Effector CD4-positive, alpha-beta T cell (primary cell): ENCODE data around the gene HSP90B1.

ENCODE experiments used
- DNase-seq: peaks from one replicate; pipeline ENCODE4 v3.0.0-alpha.2; 2020
- total RNA-seq: gene quantifications from one replicate; lab custom pipeline; 2026; lab: John Stamatoyannopoulos, UW

The HSP90B1 gene
- 432 reads per million, percentile 97 among the genes with 10 or more reads in this experiment for total RNA-seq

- peak; percentile 99 for DNase-seq
Measured at GRCh38 chr12:103930034-103930786, at the start of gene HSP90B1. Gene HSP90B1, plus strand, starts transcription at chr12:103930410. Its CDS starts 106 bp downstream, at chr12:103930516.

DNA sequence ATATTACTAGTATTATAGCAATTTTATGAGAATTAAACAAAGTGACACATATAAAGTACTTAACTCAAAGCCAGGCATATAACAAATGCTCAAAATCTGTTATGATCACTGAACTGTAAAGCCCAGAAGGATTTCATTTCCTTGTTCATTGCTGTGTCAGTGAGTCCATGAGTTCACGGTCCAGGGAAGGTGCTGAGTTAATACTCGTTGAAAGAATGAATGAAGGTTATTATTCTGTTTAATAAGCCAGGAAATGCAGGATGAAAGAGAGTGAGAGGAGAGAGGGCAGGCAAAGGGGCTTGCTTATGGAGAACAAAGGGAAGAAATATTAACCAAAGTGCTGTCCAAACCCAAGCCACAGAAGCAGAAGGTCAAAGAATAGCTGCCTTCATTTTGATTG, 48.9 kb upstream of the HSP90B1 start:
- DNase-seq: no peak

GRCh38 chr12:103882861-103883596, 47.2 kb upstream of the HSP90B1 start:
- DNase-seq: no peak

DNA sequence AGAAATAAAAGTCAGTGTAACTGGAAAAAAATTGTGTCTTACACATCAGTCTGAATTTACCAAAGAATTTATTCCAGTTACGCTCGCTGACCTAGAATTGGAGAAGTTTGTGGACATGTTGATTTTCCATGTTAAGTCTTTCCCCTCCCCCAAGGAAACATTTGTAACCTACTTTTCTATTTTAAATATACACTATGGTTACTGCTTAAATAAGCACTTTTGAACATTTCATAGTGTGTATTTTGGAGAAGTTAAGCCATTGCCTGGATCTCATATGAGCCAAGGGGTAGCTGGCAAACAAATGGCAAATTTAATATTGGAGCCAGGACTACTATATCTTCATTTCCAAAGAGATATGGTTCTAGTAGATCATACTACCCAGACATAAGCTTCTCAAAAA, 46.3 kb upstream of the HSP90B1 start:
- no peak for DNase-seq

GRCh38 chr12:103884316-103884715, 45.9 kb upstream of the HSP90B1 start:
- peak; percentile 13 for DNase-seq

GRCh38 chr12:103886195-103886797, 43.9 kb upstream of the HSP90B1 start:
- no peak for DNase-seq

DNA sequence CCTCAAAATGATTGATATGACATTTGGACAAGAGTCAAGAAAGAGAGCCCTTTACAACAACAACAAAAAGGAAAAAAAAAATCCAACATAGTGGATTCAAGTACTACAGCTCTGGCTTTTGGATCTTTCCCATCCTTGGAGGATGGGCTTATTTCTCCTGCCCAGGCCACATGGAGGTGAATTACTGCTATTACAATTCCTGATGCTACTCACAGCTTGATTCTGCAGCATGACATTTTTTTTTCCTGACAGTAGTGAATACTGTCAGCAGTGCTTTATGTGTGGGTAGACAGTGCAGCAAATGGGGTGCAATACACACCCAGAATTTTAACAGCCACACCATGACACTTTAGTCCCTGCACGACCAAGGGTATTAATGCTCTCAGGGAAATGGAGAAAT, 42.5 kb upstream of the HSP90B1 start:
- DNase-seq: no peak

DNA sequence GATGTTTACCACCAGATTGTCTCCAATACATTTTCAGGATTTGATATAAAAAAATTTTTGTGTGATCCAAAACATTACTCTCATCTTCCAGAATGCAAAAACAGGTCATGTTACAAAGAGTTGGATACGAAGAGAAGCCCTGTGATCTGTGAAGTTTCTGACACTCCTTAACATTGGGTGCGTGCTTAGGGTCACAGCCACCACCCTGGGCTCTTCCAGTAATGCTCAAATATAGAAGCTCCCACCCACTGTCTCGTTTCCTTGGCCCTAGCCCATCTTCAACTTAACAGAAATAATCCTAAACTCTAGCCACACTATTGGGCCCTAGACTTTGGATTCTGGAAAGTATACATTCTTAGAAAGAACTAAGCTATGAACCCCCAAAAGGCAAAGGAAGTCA, 32.9 kb upstream of the HSP90B1 start:
- DNase-seq: no peak

DNA sequence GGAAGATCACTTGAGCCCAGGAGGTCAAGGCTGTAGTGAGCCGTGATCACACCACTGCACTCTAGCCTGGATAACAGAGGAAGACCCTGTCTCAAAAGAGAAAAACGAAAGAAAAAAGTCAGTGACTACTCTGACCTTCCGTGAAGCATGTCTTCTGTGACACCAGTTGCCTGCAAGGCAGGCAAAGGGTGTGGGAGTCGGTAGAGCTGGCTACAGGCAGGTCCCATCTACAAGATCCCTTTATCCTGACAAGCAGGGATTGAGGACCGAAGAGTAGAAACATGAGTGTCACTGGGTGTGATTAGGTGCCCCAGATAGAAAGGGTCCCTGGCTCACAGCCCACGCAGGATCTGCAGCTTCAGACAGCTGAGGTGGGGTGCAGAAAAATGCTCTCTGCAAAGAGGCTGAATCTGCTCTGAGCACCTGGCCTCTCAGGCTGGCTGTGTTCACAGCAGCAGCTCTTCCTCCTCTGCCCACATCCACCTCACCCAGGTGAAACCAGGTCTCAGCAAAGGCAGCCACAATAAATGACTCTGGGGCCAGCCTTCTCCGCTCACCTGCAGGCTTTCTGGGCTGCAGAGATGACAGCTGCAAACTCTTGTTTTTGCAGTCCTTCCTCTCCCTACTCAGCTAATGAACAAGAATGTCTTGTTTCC, 28.6 kb upstream of the HSP90B1 start:
- DNase-seq: peak; percentile 7

- no peak for DNase-seq
Measured at GRCh38 chr12:103903993-103904392, 26.2 kb upstream of the HSP90B1 start.

- DNase-seq: no peak
Measured at GRCh38 chr12:103905730-103906349, 24.4 kb upstream of the HSP90B1 start.

DNA sequence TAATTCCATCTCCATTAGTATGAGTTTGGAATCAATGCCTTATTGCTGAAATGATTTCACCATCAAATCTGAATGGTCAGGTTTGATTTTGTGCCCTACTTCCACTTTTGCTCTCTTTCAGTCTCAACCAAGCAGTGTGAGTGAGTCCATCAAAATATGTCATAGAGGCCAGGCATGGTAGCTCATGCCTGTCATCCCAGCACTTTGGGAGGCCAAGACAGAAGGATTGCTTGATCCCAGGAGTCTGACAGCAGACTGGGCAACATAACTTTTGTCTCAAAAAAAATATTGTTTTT, 22.0 kb upstream of the HSP90B1 start:
- DNase-seq: no peak

- DNase-seq: no peak
Measured at GRCh38 chr12:103908877-103909276, 21.3 kb upstream of the HSP90B1 start.

DNA sequence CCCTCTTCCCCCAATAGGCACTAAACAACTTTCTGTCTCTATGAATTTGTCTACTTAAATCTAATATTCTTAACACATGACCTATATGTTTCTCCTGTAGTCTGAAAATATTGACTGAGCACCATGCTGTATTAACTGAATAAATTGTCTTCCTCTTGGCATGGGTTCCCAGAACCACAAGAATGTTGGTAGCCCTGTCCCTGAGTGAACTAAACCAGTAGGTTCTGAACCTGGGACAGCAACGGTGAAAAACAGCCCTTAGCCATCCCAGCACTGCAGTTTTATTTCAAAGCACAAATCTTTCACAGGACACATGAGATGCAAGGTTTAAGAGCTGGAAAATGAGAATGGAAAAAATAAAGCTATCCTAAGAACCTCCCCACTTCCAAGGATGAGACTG, 20.4 kb upstream of the HSP90B1 start:
- no peak for DNase-seq

GRCh38 chr12:103912069-103912468, 18.1 kb upstream of the HSP90B1 start:
- DNase-seq: no peak

DNA sequence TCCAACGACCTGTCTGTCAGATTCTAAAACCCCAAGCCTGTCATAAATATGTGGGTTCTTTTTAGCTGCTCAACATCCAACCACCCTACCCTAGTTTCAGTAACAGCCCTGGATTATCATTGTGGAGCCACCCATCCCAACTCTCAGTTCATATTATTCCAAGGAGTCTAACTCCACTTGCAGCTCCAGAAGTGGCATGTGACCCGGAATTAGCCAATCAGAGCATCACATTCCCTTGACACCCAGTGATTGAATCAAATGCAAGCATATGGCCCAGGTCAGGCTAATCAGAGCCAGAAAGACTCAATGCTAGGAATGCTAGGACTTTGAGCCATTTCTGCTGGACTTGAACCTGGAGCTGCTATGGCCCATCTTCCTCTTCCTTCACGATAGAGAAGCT, 17.1 kb upstream of the HSP90B1 start:
- DNase-seq: no peak

GRCh38 chr12:103915306-103915705, 14.9 kb upstream of the HSP90B1 start:
- DNase-seq: no peak

- DNase-seq: no peak
Measured at GRCh38 chr12:103917873-103918272, 12.3 kb upstream of the HSP90B1 start.

GRCh38 chr12:103924761-103925641, 5.2 kb upstream of the HSP90B1 start:
- DNase-seq: no peak

GRCh38 chr12:103928682-103929045, 1.5 kb upstream of the HSP90B1 start:
- peak; percentile 34 for DNase-seq

DNA sequence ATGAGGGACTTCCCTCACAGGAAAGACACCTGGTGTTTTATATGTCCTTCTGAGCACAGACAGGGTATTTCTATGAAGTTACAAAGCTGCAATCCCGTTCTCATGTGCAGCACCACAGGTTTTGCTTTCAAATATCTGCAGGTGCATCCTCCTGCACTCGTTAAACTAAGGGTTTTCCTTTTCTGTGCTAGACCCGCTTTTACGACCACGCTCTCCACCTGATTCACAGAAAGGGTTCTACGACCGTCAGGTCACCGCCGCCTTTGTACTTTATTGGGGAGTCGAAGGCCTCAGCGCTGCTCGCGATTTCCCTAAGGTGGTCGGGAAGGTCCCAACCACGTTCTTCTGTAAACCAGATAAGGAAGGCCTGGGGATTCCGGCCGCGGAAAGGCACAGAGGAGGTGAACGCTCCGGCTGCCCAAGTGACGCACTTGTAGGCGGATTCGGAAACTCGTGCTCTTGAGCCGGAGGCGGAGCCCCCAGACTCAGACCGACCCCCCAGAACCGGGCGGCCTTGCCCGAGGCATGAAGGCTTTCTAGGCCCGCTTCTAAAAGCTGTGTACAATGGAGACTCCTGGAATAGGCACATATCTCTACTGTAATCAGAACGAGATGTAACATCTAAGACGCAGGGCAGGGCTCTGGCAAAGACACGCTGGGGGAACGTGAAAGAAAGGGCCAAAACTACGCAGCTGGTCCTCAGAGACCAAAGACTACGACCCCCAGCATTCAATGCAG, 995 bp upstream of the HSP90B1 start:
- DNase-seq: peak; percentile 78

DNA sequence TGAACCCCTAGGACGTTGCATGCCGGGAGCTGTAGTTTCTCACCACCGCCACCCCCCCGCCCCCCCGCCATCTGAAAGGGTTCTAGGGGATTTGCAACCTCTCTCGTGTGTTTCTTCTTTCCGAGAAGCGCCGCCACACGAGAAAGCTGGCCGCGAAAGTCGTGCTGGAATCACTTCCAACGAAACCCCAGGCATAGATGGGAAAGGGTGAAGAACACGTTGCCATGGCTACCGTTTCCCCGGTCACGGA, 501 bp upstream of the HSP90B1 start:
- no peak for DNase-seq
